K562 (cell line): ENCODE results near the gene MEDAG. TPM values are rescaled to one million over a fixed set of nuclear protein-coding genes. Genes with fewer than 3 reads are reported as not detected.

ENCODE experiments used
- ATAC-seq: fragments of 200-7000 bp; cut with Tn5 transposase; 3 replicates; pipeline ENCODE4 v1.9.1; 2020; ENCODE audit warnings: moderate library complexity
- BruUV-seq: library from RNA; stranded (reverse); fragments of 400-500 nt; replicated peaks from 2 replicates; lab custom pipeline; 2021; lab: Mats Ljungman, UMichigan
- CTCF ChIA-PET: fragments of 300-600 bp; formaldehyde crosslinking; extraction: SDS; loops from one replicate; lab custom pipeline; 2021; ENCODE audit warnings: low intra/inter-chr PET ratio; lab: Yijun Ruan, JAX
- POLR2A ChIA-PET: fragments of 300-600, 350-650 bp; sonication (Branson Sonifier 250); formaldehyde crosslinking; extraction: SDS; loops from one replicate; lab custom pipeline; 2021; ENCODE audit warnings: antibody characterized with exemption, inconsistent platforms; lab: Yijun Ruan, JAX
- DNase-seq, 4 experiments: peaks; one replicate each; pipeline versions ENCODE4 v3.0.0 to v3.0.0-alpha.2; 2011 to 2018; ENCODE audit warnings: low spot score in 3 of 4, mixed read lengths in 3 of 4; ENCODE audit errors: extremely low read depth in 1 of 4
- FAIRE-seq: peaks from 2 replicates; lab custom pipeline; 2011; peaks lifted over from hg19 to GRCh38; lab: Jason Lieb, UNC
- H2AFZ ChIP-seq: 2 replicates; pipeline ENCODE4 v1.6.0; 2011; ENCODE audit warnings: low read depth, low read length, control low read depth, inconsistent platforms
- H3K27ac ChIP-seq: fragments of 200-600 bp; 3 replicates; pipeline ENCODE4 v1.8.0; 2011; ENCODE audit warnings: low read depth, mild to moderate bottlenecking, control low read depth, inconsistent platforms, low read length, moderate library complexity, mixed read lengths; ENCODE audit errors: extremely low read depth
- H3K27me3 ChIP-seq, 2 experiments: fragments of 300-600 bp in 1 of 2; 2 replicates in 1 of 2; 3 replicates in 1 of 2; pipeline versions ENCODE4 v1.6.0 to v1.8.0; 2011; ENCODE audit warnings: inconsistent platforms in 2 of 2, low read length in 2 of 2, mild to moderate bottlenecking in 1 of 2, mixed read lengths in 1 of 2, moderate library complexity in 1 of 2; ENCODE audit not compliant: control insufficient read depth in 2 of 2, insufficient read depth in 2 of 2
- H3K36me3 ChIP-seq: fragments of 300-600 bp; 3 replicates; pipeline ENCODE4 v1.8.0; 2011; ENCODE audit warnings: mild to moderate bottlenecking, low read length, inconsistent platforms; ENCODE audit not compliant: control insufficient read depth, insufficient read depth
- H3K4me1 ChIP-seq, 2 experiments: fragments of 200-600 bp in 1 of 2; replicated peaks in 1 of 2; 2 replicates in 1 of 2; 3 replicates in 1 of 2; pipeline versions ENCODE4 v1.5.1 to v1.8.0; 2011; ENCODE audit warnings: inconsistent platforms in 2 of 2, low read length in 2 of 2, mild to moderate bottlenecking in 1 of 2, mixed read lengths in 1 of 2, moderate library complexity in 1 of 2; ENCODE audit not compliant: control insufficient read depth in 2 of 2, insufficient read depth in 2 of 2
- H3K4me2 ChIP-seq: 2 replicates; pipeline ENCODE4 v1.6.1; 2011; ENCODE audit warnings: low read length, control low read depth, inconsistent platforms, mixed read lengths; ENCODE audit not compliant: insufficient read depth
- H3K4me3 ChIP-seq: fragments of 200-600 bp; sonication (generic), shearing (Covaris generic); 2 replicates; pipeline ENCODE4 v1.5.1; 2016; ENCODE audit warnings: control low read depth, inconsistent platforms
- H3K79me2 ChIP-seq: fragments of 200-600 bp; 3 replicates; pipeline ENCODE4 v1.8.0; 2011; ENCODE audit warnings: low read length, inconsistent platforms; ENCODE audit not compliant: control insufficient read depth, insufficient read depth
- H3K9ac ChIP-seq, 2 experiments: 2 replicates each; pipeline versions ENCODE4 v1.6.0 to v1.6.1; 2011; ENCODE audit warnings: low read depth in 2 of 2, low read length in 2 of 2, control low read depth in 1 of 2, inconsistent platforms in 1 of 2, mild to moderate bottlenecking in 1 of 2, mixed read lengths in 1 of 2; ENCODE audit not compliant: insufficient read depth in 1 of 2
- H3K9me1 ChIP-seq: one replicate; pipeline ENCODE4 v1.6.0; 2011; ENCODE audit warnings: inconsistent platforms, mild to moderate bottlenecking, low read length, moderate library complexity; ENCODE audit not compliant: control insufficient read depth, insufficient read depth
- H3K9me3 ChIP-seq: replicated peaks from 2 replicates; pipeline ENCODE4 v1.5.1; 2011; ENCODE audit warnings: low read depth, low read length, inconsistent platforms; ENCODE audit not compliant: control insufficient read depth, insufficient read depth
- H4K20me1 ChIP-seq: replicated peaks from 2 replicates; pipeline ENCODE4 v1.6.1; 2011; ENCODE audit warnings: low read length, inconsistent platforms, mixed read lengths; ENCODE audit not compliant: control insufficient read depth, insufficient read depth
- E2F3 ChIP-seq: fragments of 250-450 bp; sonication (Bioruptor Pico); IDR thresholded peaks from 2 replicates; pipeline ENCODE4 v1.4.0; 2020; ENCODE audit warnings: mild to moderate bottlenecking
- ESRRB ChIP-seq: fragments of 250-450 bp; sonication (Bioruptor Pico); IDR thresholded peaks from 2 replicates; pipeline ENCODE4 v1.5.0; 2020; ENCODE audit warnings: mild to moderate bottlenecking, moderate library complexity, borderline replicate concordance
- GABPB1 ChIP-seq: sonication (generic); formaldehyde crosslinking; IDR thresholded peaks from 2 replicates; pipeline ENCODE4 v1.8.0; 2022; ENCODE audit warnings: mild to moderate bottlenecking, missing genetic modification reagents
- HDAC3 ChIP-seq: fragments of 450-650 bp; IDR thresholded peaks from 2 replicates; pipeline ENCODE4 v1.6.1; 2018; ENCODE audit warnings: borderline replicate concordance, mild to moderate bottlenecking, moderate library complexity; ENCODE audit not compliant: partially characterized antibody
- MED1 ChIP-seq: sonication (generic); formaldehyde crosslinking; IDR thresholded peaks from 2 replicates; pipeline ENCODE4 v1.8.1; 2023; ENCODE audit warnings: missing genetic modification reagents, borderline replicate concordance
- MEF2D ChIP-seq: conservative IDR thresholded peaks from 2 replicates; pipeline ENCODE4 v1.6.1; 2016; ENCODE audit warnings: low read depth, missing genetic modification characterization, missing compliant biosample characterization
- NR2C1 ChIP-seq, 2 experiments: fragments of 450-650 bp; IDR thresholded peaks; 2 replicates each; pipeline ENCODE4 v1.6.1; 2017; ENCODE audit warnings: mild to moderate bottlenecking in 2 of 2, antibody characterized with exemption in 1 of 2, inconsistent platforms in 1 of 2, missing compliant biosample characterization in 1 of 2, missing genetic modification characterization in 1 of 2
- RBM15 ChIP-seq: fragments of 200-400 bp; formaldehyde crosslinking; IDR thresholded peaks from 2 replicates; pipeline ENCODE4 v1.6.1; 2018; ENCODE audit warnings: mild to moderate bottlenecking, low read length, moderate library complexity; ENCODE audit not compliant: insufficient read depth
- RUNX1 ChIP-seq: sonication (generic); IDR thresholded peaks from 2 replicates; pipeline ENCODE4 v1.6.1; 2016; ENCODE audit warnings: antibody characterized with exemption, low read depth
- SMAD2 ChIP-seq: fragments of 150-350 bp; IDR thresholded peaks from 2 replicates; pipeline ENCODE4 v1.6.1; 2014; ENCODE audit warnings: low read depth, mild to moderate bottlenecking, low read length
- SMARCE1 ChIP-seq: fragments of 450-650 bp; IDR thresholded peaks from 2 replicates; pipeline ENCODE4 v1.7.1; 2016; ENCODE audit warnings: mild to moderate bottlenecking
- SREBF2 ChIP-seq: sonication (generic); formaldehyde crosslinking; IDR thresholded peaks from 2 replicates; pipeline ENCODE4 v1.4.0; 2020; ENCODE audit warnings: mild to moderate bottlenecking, missing genetic modification reagents
- USF1 ChIP-seq: sonication (generic); formaldehyde crosslinking; IDR thresholded peaks from 2 replicates; pipeline ENCODE4 v1.9.0; 2022; ENCODE audit warnings: mild to moderate bottlenecking, missing genetic modification reagents
- YBX1 ChIP-seq: fragments of 450-650 bp; IDR thresholded peaks from 2 replicates; pipeline ENCODE4 v1.7.1; 2016; ENCODE audit warnings: mild to moderate bottlenecking
- ZNF140 ChIP-seq: fragments of 250-450 bp; sonication (Bioruptor Pico); IDR thresholded peaks from 2 replicates; pipeline ENCODE4 v1.8.0; 2021; ENCODE audit warnings: moderate library complexity, mild to moderate bottlenecking, inconsistent platforms
- WGBS: fragments of 100-300 bp; shearing (Covaris generic); methylation state at CpG from one replicate; pipeline ENCODE4 v1.1.6; 2016; ENCODE audit warnings: low coverage, mixed read lengths; ENCODE audit not compliant: insufficient coverage; ENCODE audit errors: missing lambda C conversion rate; 5-methylcytosine and 5-hydroxymethylcytosine counted together
- in situ Hi-C: fragments of 300-500 bp; cut with MboI; formaldehyde crosslinking; loops from 4 replicates; pipeline ENCODE4 v1.15.0; 2018; ENCODE audit warnings: inconsistent platforms, mixed read lengths
- intact Hi-C: fragments of 100-400 bp; cut with micrococcal nuclease; formaldehyde crosslinking; loops from 2 replicates; pipeline ENCODE4 v1.14.2; 2022
- polyA plus RNA-seq, 8 experiments: library from polyadenylated mRNA; depleted of rRNA in 4 of 8; stranded (reverse) in 5 of 8; unstranded in 3 of 8; fragments of >200 nt; fragmentation: Nextera tagmentation in 2 of 8; fragmentation: Illumina TruSeq in 1 of 8; extraction: Ambion mirVana in 2 of 8; extraction: Trizol in 1 of 8; gene quantifications; 2 replicates each; pipeline versions ENCODE4 v1.2.1 to v1.2.3, GENCODE V29; 2011 to 2014; ENCODE audit warnings: inconsistent platforms in 1 of 8, missing spikeins in 1 of 8
- total RNA-seq, 7 experiments: library from RNA; depleted of rRNA in 6 of 7; stranded (reverse); fragments of >200 nt in 6 of 7; fragmentation: Illumina TruSeq in 2 of 7; extraction: Trizol in 2 of 7; gene quantifications; 2 replicates each; pipeline versions ENCODE4 v1.2.1 to v1.2.3, GENCODE V29; 2011 to 2021; ENCODE audit warnings: low replicate concordance in 1 of 7
- TF ChIP-seq, protein P1 (sequence below): fragments of 450-650 bp; IDR thresholded peaks from 2 replicates; pipeline ENCODE4 v1.6.1; 2016; ENCODE audit warnings: low read depth, mild to moderate bottlenecking, moderate library complexity
- TF ChIP-seq, protein P2 (sequence below): sonication (generic); formaldehyde crosslinking; IDR thresholded peaks from 2 replicates; pipeline ENCODE4 v1.8.0; 2022; ENCODE audit warnings: mild to moderate bottlenecking, missing genetic modification reagents, borderline replicate concordance
- TF ChIP-seq, protein P3 (sequence below), 2 experiments: fragments of 250-450 bp in 1 of 2; fragments of 450-650 bp in 1 of 2; sonication (Bioruptor Pico) in 1 of 2; IDR thresholded peaks; 2 replicates each; pipeline versions ENCODE4 v1.6.1 to v1.8.0; 2016 to 2021; ENCODE audit warnings: mild to moderate bottlenecking in 2 of 2, moderate library complexity in 2 of 2, missing compliant biosample characterization in 1 of 2, missing genetic modification characterization in 1 of 2

Gene MEDAG
- total and polyA plus RNA-seq, 9 of the 15 experiments (the other 6 are each of a cell fraction or from before 2014, with no cell fraction given), result not detected

- FAIRE-seq (no peak), DNase-seq (no peak), ATAC-seq (no peak)
- Histone ChIP-seq H3K9me3 (no peaks in the 10 kb centered on the region), H4K20me1 (no peaks in the 10 kb centered on the region), H3K9me1 (no peaks in the 10 kb centered on the region), H3K4me2 (no peak overlapping the region), H3K79me2 (no peaks in the 10 kb centered on the region), H3K9ac (no peak overlapping the region), H3K27ac (no peak overlapping the region), H3K4me3 (no peak overlapping the region), H3K36me3 (no peaks in the 10 kb centered on the region), H3K4me1 (no peaks in the 10 kb centered on the region), H2AFZ (no peak overlapping the region), H3K27me3 (no peaks in the 10 kb centered on the region)
- no TSS peak for BruUV-seq
- 0% methylated on average over 3 of the region's 5 CpGs for WGBS
- CTCF ChIA-PET, result no interaction called here
- intact Hi-C loops (no loop called here), in situ Hi-C loops (no loop called here)
- TF ChIP-seq NR2C1 (IDR thresholded peaks at IDR 0.05) (no peak), NR2C1 (tag; IDR thresholded peaks at IDR 0.05) (no peak), ZNF140 (no peak), MEF2D (tag) (no peak), RBM15 (no peak), YBX1 (no peak), HDAC3 (no peak), E2F3 (CRISPR knock-in tag) (no peak), MED1 (CRISPR knock-in tag) (no peak), SMAD2 (no peak), USF1 (CRISPR knock-in tag) (no peak), GABPB1 (no peak), ESRRB (CRISPR knock-in tag) (no peak), RUNX1 (no peak), SMARCE1 (no peak), SREBF2 (CRISPR knock-in tag) (no peak)
- TF ChIP-seq, protein P1, sequence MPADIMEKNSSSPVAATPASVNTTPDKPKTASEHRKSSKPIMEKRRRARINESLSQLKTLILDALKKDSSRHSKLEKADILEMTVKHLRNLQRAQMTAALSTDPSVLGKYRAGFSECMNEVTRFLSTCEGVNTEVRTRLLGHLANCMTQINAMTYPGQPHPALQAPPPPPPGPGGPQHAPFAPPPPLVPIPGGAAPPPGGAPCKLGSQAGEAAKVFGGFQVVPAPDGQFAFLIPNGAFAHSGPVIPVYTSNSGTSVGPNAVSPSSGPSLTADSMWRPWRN, result no peak
- TF ChIP-seq, protein P2, sequence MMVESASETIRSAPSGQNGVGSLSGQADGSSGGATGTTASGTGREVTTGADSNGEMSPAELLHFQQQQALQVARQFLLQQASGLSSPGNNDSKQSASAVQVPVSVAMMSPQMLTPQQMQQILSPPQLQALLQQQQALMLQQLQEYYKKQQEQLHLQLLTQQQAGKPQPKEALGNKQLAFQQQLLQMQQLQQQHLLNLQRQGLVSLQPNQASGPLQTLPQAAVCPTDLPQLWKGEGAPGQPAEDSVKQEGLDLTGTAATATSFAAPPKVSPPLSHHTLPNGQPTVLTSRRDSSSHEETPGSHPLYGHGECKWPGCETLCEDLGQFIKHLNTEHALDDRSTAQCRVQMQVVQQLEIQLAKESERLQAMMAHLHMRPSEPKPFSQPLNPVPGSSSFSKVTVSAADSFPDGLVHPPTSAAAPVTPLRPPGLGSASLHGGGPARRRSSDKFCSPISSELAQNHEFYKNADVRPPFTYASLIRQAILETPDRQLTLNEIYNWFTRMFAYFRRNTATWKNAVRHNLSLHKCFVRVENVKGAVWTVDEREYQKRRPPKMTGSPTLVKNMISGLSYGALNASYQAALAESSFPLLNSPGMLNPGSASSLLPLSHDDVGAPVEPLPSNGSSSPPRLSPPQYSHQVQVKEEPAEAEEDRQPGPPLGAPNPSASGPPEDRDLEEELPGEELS (CRISPR knock-in tag), result no peak
- TF ChIP-seq, protein P3, sequence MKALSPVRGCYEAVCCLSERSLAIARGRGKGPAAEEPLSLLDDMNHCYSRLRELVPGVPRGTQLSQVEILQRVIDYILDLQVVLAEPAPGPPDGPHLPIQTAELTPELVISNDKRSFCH (CRISPR knock-in tag; IDR thresholded peaks at IDR 0.05), result no peak
- TF ChIP-seq, protein P3 (tag; IDR thresholded peaks at IDR 0.05), result no peak
- POLR2A ChIA-PET, result no interaction called here
Measured at GRCh38 chr13:30963791-30964190, 57.7 kb downstream of the MEDAG start.
